K562 (cell line): ENCODE results near the gene CUL9. TPM values are rescaled to one million over a fixed set of nuclear protein-coding genes. Genes with fewer than 3 reads are reported as not detected.

Experiments
- ATF7 ChIP-seq: fragments of 450-650 bp; IDR thresholded peaks from 2 replicates; pipeline ENCODE4 v1.7.1; 2014; ENCODE audit warnings: mild to moderate bottlenecking, moderate library complexity
- CSDE1 ChIP-seq, 2 experiments: fragments of 450-650 bp; IDR thresholded peaks; 2 replicates each; pipeline ENCODE4 v1.6.1; 2016; ENCODE audit warnings: mild to moderate bottlenecking in 1 of 2
- DIDO1 ChIP-seq: fragments of 450-650 bp; IDR thresholded peaks from 2 replicates; pipeline ENCODE4 v1.6.1; 2016; ENCODE audit warnings: low read depth, missing biosample characterization, missing genetic modification characterization
- HNRNPL ChIP-seq: fragments of 200-400 bp; formaldehyde crosslinking; IDR thresholded peaks from 2 replicates; pipeline ENCODE4 v1.6.1; 2017; ENCODE audit warnings: low read depth, mild to moderate bottlenecking, low read length
- HSF4 ChIP-seq: fragments of 250-450 bp; sonication (Bioruptor Pico); IDR thresholded peaks from 2 replicates; pipeline ENCODE4 v2.1.2; 2022; ENCODE audit warnings: mild to moderate bottlenecking, moderate library complexity, borderline replicate concordance
- LCOR ChIP-seq: sonication (generic); formaldehyde crosslinking; IDR thresholded peaks from 2 replicates; pipeline ENCODE4 v1.8.0; 2022; ENCODE audit warnings: mild to moderate bottlenecking, missing genetic modification reagents
- MAFG ChIP-seq: fragments of 450-650 bp; conservative IDR thresholded peaks from 2 replicates; pipeline ENCODE4 v1.6.1; 2016; ENCODE audit warnings: missing genetic modification characterization, missing compliant biosample characterization
- RAD21 ChIP-seq, 2 experiments: fragments of 250-450 bp in 1 of 2; fragments of 450-650 bp in 1 of 2; sonication (Bioruptor Pico) in 1 of 2; formaldehyde crosslinking in 1 of 2; IDR thresholded peaks in 1 of 2; conservative IDR thresholded peaks in 1 of 2; 2 replicates each; pipeline versions ENCODE4 v1.4.0 to v1.8.0; 2020 to 2022; ENCODE audit warnings: mild to moderate bottlenecking in 2 of 2, moderate library complexity in 1 of 2
- RBM34 ChIP-seq: fragments of 200-400 bp; formaldehyde crosslinking; IDR thresholded peaks from 2 replicates; pipeline ENCODE4 v1.6.1; 2018; ENCODE audit warnings: low read length, borderline replicate concordance; ENCODE audit not compliant: insufficient read depth
- SMC3 ChIP-seq: conservative IDR thresholded peaks from 2 replicates; pipeline ENCODE4 v1.6.1; 2011; ENCODE audit warnings: low read depth, low read length, improper control_type of control experiment; ENCODE audit not compliant: insufficient read depth
- TCF3 ChIP-seq: sonication (generic); formaldehyde crosslinking; IDR thresholded peaks from 2 replicates; pipeline ENCODE4 v1.4.0; 2020; ENCODE audit warnings: mild to moderate bottlenecking, missing genetic modification reagents
- TCFL5 ChIP-seq: fragments of 250-450 bp; sonication (Bioruptor Pico); conservative IDR thresholded peaks from 2 replicates; pipeline ENCODE4 v1.6.1; 2021; ENCODE audit warnings: mild to moderate bottlenecking, moderate library complexity, matching md5 sums
- ZNF124 ChIP-seq: sonication (generic); formaldehyde crosslinking; IDR thresholded peaks from 2 replicates; pipeline ENCODE4 v1.8.1; 2022; ENCODE audit warnings: missing genetic modification reagents
- ZNF174 ChIP-seq: fragments of 250-450 bp; sonication (Bioruptor Pico); IDR thresholded peaks from 2 replicates; pipeline ENCODE4 v1.4.0; 2020; ENCODE audit warnings: mild to moderate bottlenecking
- ZNF764 ChIP-seq: fragments of 250-450 bp; sonication (Bioruptor Pico); IDR thresholded peaks from 2 replicates; pipeline ENCODE4 v1.4.0; 2020; ENCODE audit warnings: low read depth, mild to moderate bottlenecking, moderate library complexity
- polyA plus RNA-seq, 8 experiments: library from polyadenylated mRNA; depleted of rRNA in 4 of 8; stranded (reverse) in 5 of 8; unstranded in 3 of 8; fragments of >200 nt; fragmentation: Nextera tagmentation in 2 of 8; fragmentation: Illumina TruSeq in 1 of 8; extraction: Ambion mirVana in 2 of 8; extraction: Trizol in 1 of 8; gene quantifications; 2 replicates each; pipeline versions ENCODE4 v1.2.1 to v1.2.3, GENCODE V29; 2011 to 2014; ENCODE audit warnings: inconsistent platforms in 1 of 8, missing spikeins in 1 of 8
- total RNA-seq, 7 experiments: library from RNA; depleted of rRNA in 6 of 7; stranded (reverse); fragments of >200 nt in 6 of 7; fragmentation: Illumina TruSeq in 2 of 7; extraction: Trizol in 2 of 7; gene quantifications; 2 replicates each; pipeline versions ENCODE4 v1.2.1 to v1.2.3, GENCODE V29; 2011 to 2021; ENCODE audit warnings: low replicate concordance in 1 of 7
- TF ChIP-seq, protein P1 (sequence below), 3 experiments: IDR thresholded peaks in 2 of 3; conservative IDR thresholded peaks in 1 of 3; 2 replicates each; pipeline ENCODE4 v1.5.1; 2011 to 2012; ENCODE audit warnings: low read length in 3 of 3, mild to moderate bottlenecking in 3 of 3, control low read depth in 2 of 3, improper control_type of control experiment in 1 of 3, inconsistent platforms in 1 of 3, low read depth in 1 of 3, mixed read lengths in 1 of 3, moderate library complexity in 1 of 3; ENCODE audit not compliant: insufficient read depth in 2 of 3
- TF ChIP-seq, protein P2 (sequence below): fragments of 450-650 bp; IDR thresholded peaks from 2 replicates; pipeline ENCODE4 v1.6.1; 2016
- TF ChIP-seq, protein P3 (sequence below): fragments of 250-450 bp; sonication (Bioruptor Pico); IDR thresholded peaks from 2 replicates; pipeline ENCODE4 v1.8.0; 2021; ENCODE audit warnings: moderate library complexity, mild to moderate bottlenecking, inconsistent platforms
- TF ChIP-seq, protein P4 (sequence below), 2 experiments: fragments of 200-800 bp in 1 of 2; sonication (Bioruptor generic) in 1 of 2; sonication (generic) in 1 of 2; formaldehyde crosslinking in 1 of 2; IDR thresholded peaks in 1 of 2; conservative IDR thresholded peaks in 1 of 2; 2 replicates each; pipeline versions ENCODE4 v1.5.0 to v1.6.1; 2016 to 2020; ENCODE audit warnings: missing compliant biosample characterization in 1 of 2, missing genetic modification characterization in 1 of 2, missing genetic modification reagents in 1 of 2

Gene CUL9
- total and polyA plus RNA-seq, 9 of the 15 experiments (the other 6 are each of a cell fraction or from before 2014, with no cell fraction given) = 0.50 to 20.7 (median 6.6) TPM

DNA sequence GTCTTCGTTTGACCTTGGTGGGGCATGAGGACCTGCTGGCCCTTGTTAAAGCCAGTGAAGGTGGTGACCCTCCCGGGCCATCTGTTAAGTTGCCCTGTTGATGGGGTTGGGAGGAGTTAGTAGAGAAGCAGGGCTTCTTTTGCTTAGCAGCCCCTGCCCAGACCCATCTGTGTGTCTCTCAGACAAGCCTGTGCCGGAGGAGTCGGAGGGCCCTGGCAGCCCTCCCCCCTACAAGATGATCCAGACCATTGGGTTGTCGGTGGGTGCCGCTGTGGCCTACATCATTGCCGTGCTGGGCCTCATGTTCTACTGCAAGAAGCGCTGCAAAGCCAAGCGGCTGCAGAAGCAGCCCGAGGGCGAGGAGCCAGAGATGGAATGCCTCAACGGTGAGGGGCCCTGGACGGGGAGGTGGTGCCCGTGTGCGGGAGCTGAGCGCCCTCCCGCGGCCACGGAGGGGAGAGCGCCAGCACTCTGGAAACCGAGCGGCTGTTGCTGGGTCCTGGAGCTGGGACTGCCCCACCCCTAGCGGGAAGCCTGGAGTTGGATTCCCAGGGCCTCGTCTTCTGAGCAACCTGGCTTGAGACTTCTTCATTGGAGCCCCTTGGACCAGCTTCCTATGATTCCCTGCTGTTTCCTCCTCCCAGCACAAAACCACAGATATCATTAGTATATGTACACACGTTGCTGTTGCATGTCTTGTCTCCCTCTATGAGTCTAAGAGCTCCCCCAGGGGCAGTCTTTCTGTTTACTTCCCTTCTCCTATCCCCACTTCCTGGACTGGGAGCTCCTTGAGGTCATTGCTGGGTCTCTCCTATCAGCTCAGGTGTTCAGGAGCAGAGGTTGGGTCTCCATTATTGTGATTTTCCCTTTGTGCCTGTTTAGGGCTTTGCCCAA is 38.5 kb upstream of the CUL9 start (continued):
- TF ChIP-seq ZNF764 (CRISPR knock-in tag) (peak; percentile 93), CSDE1 (IDR thresholded peaks at IDR 0.05) (no peak), TCFL5 (CRISPR knock-in tag) (no peak), LCOR (CRISPR knock-in tag) (peak; percentile 82; the same call in 1 of the 2 replicates), ATF7 (peak; percentile 62; the same call in 1 of the 2 replicates), DIDO1 (tag) (no peak), HNRNPL (no peak), RBM34 (no peak), TCF3 (CRISPR knock-in tag) (0 out of 2 replicates have a peak, but pooled peaks have one; percentile 33), ZNF174 (CRISPR knock-in tag) (no peak), HSF4 (CRISPR knock-in tag) (no peak), RAD21 (CRISPR knock-in tag; conservative IDR thresholded peaks at IDR 0.05 in 1 of 2, IDR thresholded peaks at IDR 0.05 in 1 of 2) (peak; percentile 99 to 100), SMC3 (peak; percentile 99), MAFG (tag) (no peak), ZNF124 (CRISPR knock-in tag) (no peak)
- TF ChIP-seq, protein P1, sequence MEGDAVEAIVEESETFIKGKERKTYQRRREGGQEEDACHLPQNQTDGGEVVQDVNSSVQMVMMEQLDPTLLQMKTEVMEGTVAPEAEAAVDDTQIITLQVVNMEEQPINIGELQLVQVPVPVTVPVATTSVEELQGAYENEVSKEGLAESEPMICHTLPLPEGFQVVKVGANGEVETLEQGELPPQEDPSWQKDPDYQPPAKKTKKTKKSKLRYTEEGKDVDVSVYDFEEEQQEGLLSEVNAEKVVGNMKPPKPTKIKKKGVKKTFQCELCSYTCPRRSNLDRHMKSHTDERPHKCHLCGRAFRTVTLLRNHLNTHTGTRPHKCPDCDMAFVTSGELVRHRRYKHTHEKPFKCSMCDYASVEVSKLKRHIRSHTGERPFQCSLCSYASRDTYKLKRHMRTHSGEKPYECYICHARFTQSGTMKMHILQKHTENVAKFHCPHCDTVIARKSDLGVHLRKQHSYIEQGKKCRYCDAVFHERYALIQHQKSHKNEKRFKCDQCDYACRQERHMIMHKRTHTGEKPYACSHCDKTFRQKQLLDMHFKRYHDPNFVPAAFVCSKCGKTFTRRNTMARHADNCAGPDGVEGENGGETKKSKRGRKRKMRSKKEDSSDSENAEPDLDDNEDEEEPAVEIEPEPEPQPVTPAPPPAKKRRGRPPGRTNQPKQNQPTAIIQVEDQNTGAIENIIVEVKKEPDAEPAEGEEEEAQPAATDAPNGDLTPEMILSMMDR (IDR thresholded peaks at IDR 0.05 in 2 of 3, conservative IDR thresholded peaks at IDR 0.05 in 1 of 3; ENCODE audit: insufficient read depth in 2 of 3, low read depth in 1 of 3, low read length in 3 of 3) = peak; percentile 98 to 99 (median 99)
- TF ChIP-seq, protein P2, sequence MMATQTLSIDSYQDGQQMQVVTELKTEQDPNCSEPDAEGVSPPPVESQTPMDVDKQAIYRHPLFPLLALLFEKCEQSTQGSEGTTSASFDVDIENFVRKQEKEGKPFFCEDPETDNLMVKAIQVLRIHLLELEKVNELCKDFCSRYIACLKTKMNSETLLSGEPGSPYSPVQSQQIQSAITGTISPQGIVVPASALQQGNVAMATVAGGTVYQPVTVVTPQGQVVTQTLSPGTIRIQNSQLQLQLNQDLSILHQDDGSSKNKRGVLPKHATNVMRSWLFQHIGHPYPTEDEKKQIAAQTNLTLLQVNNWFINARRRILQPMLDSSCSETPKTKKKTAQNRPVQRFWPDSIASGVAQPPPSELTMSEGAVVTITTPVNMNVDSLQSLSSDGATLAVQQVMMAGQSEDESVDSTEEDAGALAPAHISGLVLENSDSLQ = no peak
- TF ChIP-seq, protein P3, sequence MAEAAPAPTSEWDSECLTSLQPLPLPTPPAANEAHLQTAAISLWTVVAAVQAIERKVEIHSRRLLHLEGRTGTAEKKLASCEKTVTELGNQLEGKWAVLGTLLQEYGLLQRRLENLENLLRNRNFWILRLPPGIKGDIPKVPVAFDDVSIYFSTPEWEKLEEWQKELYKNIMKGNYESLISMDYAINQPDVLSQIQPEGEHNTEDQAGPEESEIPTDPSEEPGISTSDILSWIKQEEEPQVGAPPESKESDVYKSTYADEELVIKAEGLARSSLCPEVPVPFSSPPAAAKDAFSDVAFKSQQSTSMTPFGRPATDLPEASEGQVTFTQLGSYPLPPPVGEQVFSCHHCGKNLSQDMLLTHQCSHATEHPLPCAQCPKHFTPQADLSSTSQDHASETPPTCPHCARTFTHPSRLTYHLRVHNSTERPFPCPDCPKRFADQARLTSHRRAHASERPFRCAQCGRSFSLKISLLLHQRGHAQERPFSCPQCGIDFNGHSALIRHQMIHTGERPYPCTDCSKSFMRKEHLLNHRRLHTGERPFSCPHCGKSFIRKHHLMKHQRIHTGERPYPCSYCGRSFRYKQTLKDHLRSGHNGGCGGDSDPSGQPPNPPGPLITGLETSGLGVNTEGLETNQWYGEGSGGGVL (CRISPR knock-in tag) = no peak
- TF ChIP-seq, protein P4, sequence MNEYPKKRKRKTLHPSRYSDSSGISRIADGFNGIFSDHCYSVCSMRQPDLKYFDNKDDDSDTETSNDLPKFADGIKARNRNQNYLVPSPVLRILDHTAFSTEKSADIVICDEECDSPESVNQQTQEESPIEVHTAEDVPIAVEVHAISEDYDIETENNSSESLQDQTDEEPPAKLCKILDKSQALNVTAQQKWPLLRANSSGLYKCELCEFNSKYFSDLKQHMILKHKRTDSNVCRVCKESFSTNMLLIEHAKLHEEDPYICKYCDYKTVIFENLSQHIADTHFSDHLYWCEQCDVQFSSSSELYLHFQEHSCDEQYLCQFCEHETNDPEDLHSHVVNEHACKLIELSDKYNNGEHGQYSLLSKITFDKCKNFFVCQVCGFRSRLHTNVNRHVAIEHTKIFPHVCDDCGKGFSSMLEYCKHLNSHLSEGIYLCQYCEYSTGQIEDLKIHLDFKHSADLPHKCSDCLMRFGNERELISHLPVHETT (CRISPR knock-in tag; conservative IDR thresholded peaks at IDR 0.05 in 1 of 2, IDR thresholded peaks at IDR 0.05 in 1 of 2) = 0 out of 4 replicates have a peak, but pooled peaks of 1 of the 2 experiments have one; percentile 36
